ENCODE results near the gene GPR161. TPM values are rescaled to one million over a fixed set of nuclear protein-coding genes. Genes with fewer than 3 reads are reported as not detected.

The GPR161 gene
- total RNA-seq, 1 donor from 2014 or later: 11.4 TPM

- DNase-seq (ENCODE audit: low read depth): no peak
- no peak for TF ChIP-seq CTCF (conservative IDR thresholded peaks at IDR 0.05; ENCODE audit: low read depth, low read length)
These were observed 36.3 kb downstream of the GPR161 start for GRCh38 chr1:168100315-168101002.

GRCh38 chr1:168099337-168099801 is 37.4 kb downstream of the GPR161 start:
- H3K4me3 ChIP-seq (ENCODE audit: low read depth, low read length): no peak overlapping the region
- no peak for TF ChIP-seq CTCF (conservative IDR thresholded peaks at IDR 0.05; ENCODE audit: low read depth, low read length)
- no peak for DNase-seq (ENCODE audit: low read depth)

More at GRCh38 chr1:168100315-168101002, 36.3 kb downstream of the GPR161 start:
- no peak overlapping the region for H3K4me3 ChIP-seq (ENCODE audit: low read depth, low read length)

- no peak for DNase-seq (ENCODE audit: low read depth)
- no peak for TF ChIP-seq CTCF (conservative IDR thresholded peaks at IDR 0.05; ENCODE audit: low read depth, low read length)
- no peak overlapping the region for H3K4me3 ChIP-seq (ENCODE audit: low read depth, low read length)
These were observed 38.0 kb downstream of the GPR161 start for GRCh38 chr1:168098534-168099320.

GRCh38 chr1:168097921-168098528 is 38.7 kb downstream of the GPR161 start:
- no peak overlapping the region for H3K4me3 ChIP-seq (ENCODE audit: low read depth, low read length)
- no peak for DNase-seq (ENCODE audit: low read depth)
- no peak for TF ChIP-seq CTCF (conservative IDR thresholded peaks at IDR 0.05; ENCODE audit: low read depth, low read length)

GRCh38 chr1:168096296-168097165 is 40.2 kb downstream of the GPR161 start:
- no peak for TF ChIP-seq CTCF (conservative IDR thresholded peaks at IDR 0.05; ENCODE audit: low read depth, low read length)
- no peak overlapping the region for H3K4me3 ChIP-seq (ENCODE audit: low read depth, low read length)
- DNase-seq (ENCODE audit: low read depth): no peak

- TF ChIP-seq CTCF (conservative IDR thresholded peaks at IDR 0.05; ENCODE audit: low read depth, low read length): no peak
- no peak for DNase-seq (ENCODE audit: low read depth)
- H3K4me3 ChIP-seq (ENCODE audit: low read depth, low read length): no peak overlapping the region
These were observed 41.3 kb downstream of the GPR161 start for GRCh38 chr1:168095476-168095875.
